GM23338 (cell line): ENCODE results near the gene SFXN1. TPM values are rescaled to one million over a fixed set of nuclear protein-coding genes. Genes with fewer than 3 reads are reported as not detected.

ENCODE experiments used
- ATAC-seq: fragments of 200-7000 bp; cut with Tn5 transposase; 3 replicates; pipeline ENCODE4 v1.9.1; 2020
- DNase-seq: peaks from one replicate; pipeline ENCODE4 v3.0.0-alpha.2; 2015; ENCODE audit warnings: low spot score
- H2AFZ ChIP-seq: fragments of 200-600 bp; sonication (generic); 2 replicates; pipeline ENCODE4 v1.8.0; 2016; ENCODE audit warnings: antibody characterized with exemption, mild to moderate bottlenecking, moderate library complexity
- H3F3A ChIP-seq: fragments of 200-600 bp; sonication (generic); replicated peaks from 2 replicates; pipeline ENCODE4 v1.8.0; 2017; ENCODE audit warnings: antibody characterized with exemption, mixed run types, low read depth
- H3K27ac ChIP-seq: fragments of 200-600 bp; sonication (generic); 2 replicates; pipeline ENCODE4 v1.6.1; 2016; ENCODE audit warnings: low read depth
- H3K27me3 ChIP-seq: fragments of 200-600 bp; sonication (generic); 2 replicates; pipeline ENCODE4 v1.8.0; 2016; ENCODE audit warnings: mild to moderate bottlenecking, mixed run types, moderate library complexity; ENCODE audit not compliant: insufficient read depth
- H3K36me3 ChIP-seq: fragments of 200-600 bp; sonication (generic); 2 replicates; pipeline ENCODE4 v1.8.0; 2016; ENCODE audit warnings: mild to moderate bottlenecking; ENCODE audit not compliant: insufficient read depth
- H3K4me1 ChIP-seq: fragments of 200-600 bp; sonication (generic); 2 replicates; pipeline ENCODE4 v1.8.0; 2016; ENCODE audit warnings: mild to moderate bottlenecking, moderate library complexity; ENCODE audit not compliant: insufficient read depth
- H3K4me2 ChIP-seq: fragments of 200-600 bp; sonication (generic); 2 replicates; pipeline ENCODE4 v1.7.1; 2017; ENCODE audit warnings: mixed run types
- H3K4me3 ChIP-seq: fragments of 200-600 bp; sonication (generic); 2 replicates; pipeline ENCODE4 v1.6.1; 2016; ENCODE audit warnings: mixed run types
- H3K79me2 ChIP-seq: fragments of 200-600 bp; sonication (generic); replicated peaks from 2 replicates; pipeline ENCODE4 v1.8.0; 2017; ENCODE audit warnings: mild to moderate bottlenecking; ENCODE audit not compliant: insufficient read depth
- H3K9me2 ChIP-seq: fragments of 200-600 bp; sonication (generic); 2 replicates; pipeline ENCODE4 v1.8.0; 2017; ENCODE audit not compliant: insufficient read depth
- H4K20me1 ChIP-seq: fragments of 200-600 bp; sonication (generic); replicated peaks from 2 replicates; pipeline ENCODE4 v1.8.0; 2017; ENCODE audit warnings: mild to moderate bottlenecking; ENCODE audit not compliant: insufficient read depth
- H3K27ac Mint-ChIP-seq: 2 replicates; pipeline ENCODE4 v1.8.0; 2020; ENCODE audit warnings: inconsistent platforms, mild to moderate bottlenecking, moderate library complexity, mixed read lengths
- H3K27me3 Mint-ChIP-seq: 3 replicates; pipeline ENCODE4 v1.8.0; 2022; ENCODE audit warnings: low read depth, mild to moderate bottlenecking, moderate library complexity, mixed read lengths, inconsistent platforms; ENCODE audit not compliant: insufficient read depth, poor library complexity
- H3K36me3 Mint-ChIP-seq: 3 replicates; pipeline ENCODE4 v1.8.0; 2021; ENCODE audit warnings: low read depth, mild to moderate bottlenecking, inconsistent platforms, moderate library complexity, mixed read lengths
- H3K4me1 Mint-ChIP-seq: 3 replicates; pipeline ENCODE4 v1.8.0; 2020; ENCODE audit warnings: mild to moderate bottlenecking, inconsistent platforms, mixed read lengths
- H3K4me3 Mint-ChIP-seq: 3 replicates; pipeline ENCODE4 v1.8.0; 2021; ENCODE audit warnings: moderate library complexity, mild to moderate bottlenecking, inconsistent platforms, mixed read lengths
- H3K9me3 Mint-ChIP-seq: 3 replicates; pipeline ENCODE4 v1.8.0; 2020; ENCODE audit warnings: moderate library complexity, mild to moderate bottlenecking, inconsistent platforms, mixed read lengths
- CREB1 ChIP-seq: fragments of 250-450 bp; sonication (Bioruptor Pico); IDR thresholded peaks from 2 replicates; pipeline ENCODE4 v1.5.0; 2020; ENCODE audit warnings: low read depth, mild to moderate bottlenecking, moderate library complexity
- EZH2 ChIP-seq: fragments of 200-600 bp; sonication (generic); IDR thresholded peaks from one replicate; pipeline ENCODE4 v1.8.0; 2017; ENCODE audit warnings: antibody characterized with exemption, mild to moderate bottlenecking, low read depth; ENCODE audit not compliant: unreplicated experiment
- EZH2phosphoT487 ChIP-seq: fragments of 200-600 bp; sonication (generic); IDR thresholded peaks from one replicate; pipeline ENCODE4 v1.8.1; 2018; ENCODE audit warnings: antibody characterized with exemption; ENCODE audit not compliant: unreplicated experiment
- JUNB ChIP-seq: IDR thresholded peaks from one replicate; pipeline ENCODE4 v1.6.1; 2016; ENCODE audit warnings: antibody characterized with exemption; ENCODE audit not compliant: unreplicated experiment
- POLR2AphosphoS5 ChIP-seq: IDR thresholded peaks from 2 replicates; pipeline ENCODE4 v1.6.1; 2016; ENCODE audit warnings: antibody characterized with exemption, low read depth
- ZNF114 ChIP-seq: fragments of 250-450 bp; sonication (Bioruptor Pico); IDR thresholded peaks from 2 replicates; pipeline ENCODE4 v1.5.0; 2020; ENCODE audit warnings: mild to moderate bottlenecking, moderate library complexity
- ZNF462 ChIP-seq: fragments of 250-450 bp; sonication (Bioruptor Pico); IDR thresholded peaks from 2 replicates; pipeline ENCODE4 v1.5.0; 2020; ENCODE audit warnings: mild to moderate bottlenecking, moderate library complexity
- polyA plus RNA-seq: library from polyadenylated mRNA; unstranded; fragments of >200 nt; fragmentation: Nextera tagmentation; extraction: Ambion mirVana; gene quantifications from 2 replicates; pipeline ENCODE4 v1.2.1, GENCODE V29; 2016
- total RNA-seq: library from RNA; depleted of rRNA; stranded (reverse); fragments of >200 nt; shearing (Covaris generic); gene quantifications from 2 replicates; pipeline ENCODE4 v1.2.3, GENCODE V29; 2014
- TF ChIP-seq, protein P1 (sequence below): IDR thresholded peaks from 2 replicates; pipeline ENCODE4 v1.6.1; 2016; ENCODE audit warnings: antibody characterized with exemption

SFXN1 gene
- total and polyA plus RNA-seq, 2 experiments from 2014 or later = 44.0 to 97.7 TPM

- TF ChIP-seq ZNF462 (CRISPR knock-in tag) (no peak), CREB1 (CRISPR knock-in tag) (no peak), JUNB (no peak), POLR2AphosphoS5 (no peak), EZH2phosphoT487 (no peak), ZNF114 (CRISPR knock-in tag) (no peak), EZH2 (no peak)
- TF ChIP-seq, protein P1, sequence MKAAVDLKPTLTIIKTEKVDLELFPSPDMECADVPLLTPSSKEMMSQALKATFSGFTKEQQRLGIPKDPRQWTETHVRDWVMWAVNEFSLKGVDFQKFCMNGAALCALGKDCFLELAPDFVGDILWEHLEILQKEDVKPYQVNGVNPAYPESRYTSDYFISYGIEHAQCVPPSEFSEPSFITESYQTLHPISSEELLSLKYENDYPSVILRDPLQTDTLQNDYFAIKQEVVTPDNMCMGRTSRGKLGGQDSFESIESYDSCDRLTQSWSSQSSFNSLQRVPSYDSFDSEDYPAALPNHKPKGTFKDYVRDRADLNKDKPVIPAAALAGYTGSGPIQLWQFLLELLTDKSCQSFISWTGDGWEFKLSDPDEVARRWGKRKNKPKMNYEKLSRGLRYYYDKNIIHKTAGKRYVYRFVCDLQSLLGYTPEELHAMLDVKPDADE = no peak
Observed at GRCh38 chr5:175558801-175559480, 80.6 kb downstream of the SFXN1 start (continued).

DNA sequence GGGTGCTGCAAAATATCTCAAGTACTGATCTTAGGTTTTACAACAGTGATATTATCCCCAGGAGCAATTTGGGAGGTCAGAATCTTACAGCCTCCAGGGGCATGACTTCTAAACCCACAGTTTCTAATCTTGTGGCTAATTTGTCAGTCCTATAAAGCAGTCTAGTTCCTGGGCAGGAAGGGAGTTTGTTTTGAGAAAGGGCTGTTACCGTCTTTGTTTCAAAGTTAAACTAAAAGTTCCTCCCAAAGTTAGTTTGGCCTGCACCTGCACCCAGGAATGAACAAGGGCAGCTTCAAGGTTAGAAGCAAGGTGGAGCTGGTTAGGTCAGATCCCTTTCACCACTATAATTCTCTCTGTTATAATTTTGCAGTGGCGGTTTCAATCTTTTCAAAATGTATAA lies 81.7 kb downstream of the SFXN1 start:
- H2AFZ ChIP-seq = no peak overlapping the region; the same call in 1 of the 2 replicates
- no peaks in the 10 kb centered on the region for H3K9me2 ChIP-seq
- Mint-ChIP-seq H3K9me3 (no peaks in the 10 kb centered on the region), H3K36me3 (no peaks in the 10 kb centered on the region), H3K27ac (peak overlapping the region; percentile 63), H3K27me3 (no peaks in the 10 kb centered on the region), H3K4me1 (peaks cover 43% of the 10 kb centered on the region), H3K4me3 (no peak overlapping the region)
- H4K20me1 ChIP-seq = no peaks in the 10 kb centered on the region
- H3K4me1 ChIP-seq = peaks cover 43% of the 10 kb centered on the region
- no peaks in the 10 kb centered on the region for H3F3A ChIP-seq
- DNase-seq (no peak), ATAC-seq (no peak)
- H3K4me2 ChIP-seq = no peak overlapping the region; the same call in 1 of the 2 replicates
- no peaks in the 10 kb centered on the region for H3K36me3 ChIP-seq
- no peak overlapping the region for H3K4me3 ChIP-seq
- peak overlapping the region; percentile 71 for H3K27ac ChIP-seq
- H3K79me2 ChIP-seq = no peaks in the 10 kb centered on the region
- no peaks in the 10 kb centered on the region for H3K27me3 ChIP-seq
- TF ChIP-seq EZH2phosphoT487 = no peak
- TF ChIP-seq EZH2 = no peak
- TF ChIP-seq ZNF462 (CRISPR knock-in tag) = no peak
